MM.1S (cell line): ENCODE results near the gene FOXO1.

Experiments used
- DNase-seq: peaks from one replicate; pipeline ENCODE4 v3.0.0-alpha.2; 2015
- H2AFZ ChIP-seq: fragments of 300-600 bp; sonication (generic); 2 replicates; pipeline ENCODE4 v1.6.0; 2016; ENCODE audit warnings: antibody characterized with exemption, low read length
- H3F3A ChIP-seq: fragments of 300-600 bp; sonication (generic); 2 replicates; pipeline ENCODE4 v1.6.1; 2016; ENCODE audit warnings: mild to moderate bottlenecking, antibody characterized with exemption, low read length, moderate library complexity, mixed read lengths; ENCODE audit not compliant: insufficient read depth
- H3K27ac ChIP-seq: fragments of 300-600 bp; sonication (generic); 2 replicates; pipeline ENCODE4 v1.5.1; 2016; ENCODE audit warnings: mild to moderate bottlenecking, low read length
- H3K27me3 ChIP-seq: fragments of 300-600 bp; sonication (generic); replicated peaks from 2 replicates; pipeline ENCODE4 v1.6.0; 2016; ENCODE audit warnings: low read length; ENCODE audit not compliant: insufficient read depth
- H3K36me3 ChIP-seq: fragments of 300-600 bp; sonication (generic); replicated peaks from 2 replicates; pipeline ENCODE4 v1.6.1; 2016; ENCODE audit warnings: mild to moderate bottlenecking, low read length, mixed read lengths; ENCODE audit not compliant: insufficient read depth
- H3K4me1 ChIP-seq: fragments of 300-600 bp; sonication (generic); 2 replicates; pipeline ENCODE4 v1.6.1; 2016; ENCODE audit warnings: low read length, mixed read lengths
- H3K4me2 ChIP-seq: fragments of 300-600 bp; sonication (generic); 2 replicates; pipeline ENCODE4 v1.6.0; 2016; ENCODE audit warnings: low read depth, low read length
- H3K4me3 ChIP-seq: fragments of 300-600 bp; sonication (generic); 2 replicates; pipeline ENCODE4 v1.5.1; 2016; ENCODE audit warnings: low read length, mixed read lengths
- H3K79me2 ChIP-seq: fragments of 300-600 bp; sonication (generic); 2 replicates; pipeline ENCODE4 v1.6.1; 2016; ENCODE audit warnings: mixed run types, low read length, mixed read lengths
- H3K9ac ChIP-seq: fragments of 300-600 bp; sonication (generic); 2 replicates; pipeline ENCODE4 v1.6.1; 2016; ENCODE audit warnings: low read length, mixed read lengths
- H3K9me2 ChIP-seq: fragments of 300-600 bp; sonication (generic); replicated peaks from 2 replicates; pipeline ENCODE4 v1.6.1; 2016; ENCODE audit warnings: mild to moderate bottlenecking, low read length, mixed read lengths; ENCODE audit not compliant: insufficient read depth
- H3K9me3 ChIP-seq: fragments of 300-600 bp; sonication (generic); replicated peaks from 2 replicates; pipeline ENCODE4 v1.6.1; 2016; ENCODE audit warnings: mild to moderate bottlenecking, low read length, mixed read lengths; ENCODE audit not compliant: insufficient read depth
- H4K20me1 ChIP-seq: fragments of 300-600 bp; sonication (generic); 2 replicates; pipeline ENCODE4 v1.6.1; 2016; ENCODE audit warnings: mild to moderate bottlenecking, low read length, moderate library complexity, mixed read lengths; ENCODE audit not compliant: insufficient read depth
- CTCF ChIP-seq: fragments of 300-600 bp; sonication (generic); IDR thresholded peaks from 2 replicates; pipeline ENCODE4 v1.5.1; 2016; ENCODE audit warnings: antibody characterized with exemption, low read length, mixed read lengths
- EZH2 ChIP-seq: fragments of 300-600 bp; sonication (generic); optimal IDR thresholded peaks from 2 replicates; pipeline ENCODE3; 2017; ENCODE audit warnings: low read depth, mild to moderate bottlenecking, antibody characterized with exemption, low read length, mixed read lengths
- EZH2phosphoT487 ChIP-seq: fragments of 300-600 bp; sonication (generic); IDR thresholded peaks from 2 replicates; pipeline ENCODE4 v1.6.1; 2018; ENCODE audit warnings: antibody characterized with exemption, low read length

The FOXO1 gene

GRCh38 chr13:40611004-40611403 lies 55.4 kb downstream of the FOXO1 start:
- Histone ChIP-seq H3K27me3 (no peaks in the 10 kb centered on the region), H4K20me1 (no peaks in the 10 kb centered on the region), H3K36me3 (no peaks in the 10 kb centered on the region), H3K9ac (no peak overlapping the region), H3K9me3 (no peaks in the 10 kb centered on the region), H3K4me3 (no peak overlapping the region), H3K27ac (no peak overlapping the region), H3K4me2 (no peak overlapping the region), H3K9me2 (no peaks in the 10 kb centered on the region), H3F3A (no peaks in the 10 kb centered on the region), H3K4me1 (no peaks in the 10 kb centered on the region), H2AFZ (no peak overlapping the region), H3K79me2 (peaks cover 6% of the 10 kb centered on the region; the same call in 1 of the 2 replicates)
- DNase-seq: no peak
- no peak for TF ChIP-seq EZH2

GRCh38 chr13:40609972-40610726 lies 56.3 kb downstream of the FOXO1 start:
- Histone ChIP-seq H3K36me3 (no peaks in the 10 kb centered on the region), H3K79me2 (peaks cover 9% of the 10 kb centered on the region; the same call in 1 of the 2 replicates)

GRCh38 chr13:40608308-40608707 lies 58.1 kb downstream of the FOXO1 start:
- Histone ChIP-seq H3K4me1 (no peaks in the 10 kb centered on the region), H3K9ac (no peak overlapping the region), H3K9me3 (no peaks in the 10 kb centered on the region), H3K9me2 (no peaks in the 10 kb centered on the region), H3K4me2 (no peak overlapping the region), H4K20me1 (no peaks in the 10 kb centered on the region), H3K36me3 (no peaks in the 10 kb centered on the region), H3K27ac (no peak overlapping the region), H2AFZ (no peak overlapping the region), H3K79me2 (peaks cover 9% of the 10 kb centered on the region; the same call in 1 of the 2 replicates), H3K4me3 (no peak overlapping the region), H3F3A (no peaks in the 10 kb centered on the region), H3K27me3 (no peaks in the 10 kb centered on the region)
- no peak for TF ChIP-seq CTCF
- TF ChIP-seq EZH2: no peak
- TF ChIP-seq EZH2phosphoT487: no peak
- no peak for DNase-seq

More at GRCh38 chr13:40609972-40610726, 56.3 kb downstream of the FOXO1 start:
- H3K4me3 ChIP-seq: no peak overlapping the region
- no peak for TF ChIP-seq CTCF
- TF ChIP-seq EZH2phosphoT487: no peak
- TF ChIP-seq EZH2: no peak
- H3F3A ChIP-seq: no peaks in the 10 kb centered on the region
- no peak for DNase-seq
- no peak overlapping the region for H3K4me2 ChIP-seq
- no peaks in the 10 kb centered on the region for H4K20me1 ChIP-seq
- H3K4me1 ChIP-seq: no peaks in the 10 kb centered on the region
- H3K9me2 ChIP-seq: no peaks in the 10 kb centered on the region
- H2AFZ ChIP-seq: no peak overlapping the region
- no peaks in the 10 kb centered on the region for H3K27me3 ChIP-seq
- H3K9ac ChIP-seq: no peak overlapping the region
- no peak overlapping the region for H3K27ac ChIP-seq
- H3K9me3 ChIP-seq: no peaks in the 10 kb centered on the region

GRCh38 chr13:40605573-40605972 lies 60.9 kb downstream of the FOXO1 start:
- H3F3A ChIP-seq: no peaks in the 10 kb centered on the region
- H3K79me2 ChIP-seq: peaks cover 10% of the 10 kb centered on the region; the same call in 1 of the 2 replicates
- H3K36me3 ChIP-seq: no peaks in the 10 kb centered on the region
- H3K9me3 ChIP-seq: no peaks in the 10 kb centered on the region
- H4K20me1 ChIP-seq: no peaks in the 10 kb centered on the region
- no peaks in the 10 kb centered on the region for H3K9me2 ChIP-seq
- no peaks in the 10 kb centered on the region for H3K27me3 ChIP-seq
- H3K9ac ChIP-seq: no peak overlapping the region
- no peak overlapping the region for H3K4me2 ChIP-seq
- no peaks in the 10 kb centered on the region for H3K4me1 ChIP-seq
- DNase-seq: no peak
- H3K4me3 ChIP-seq: no peak overlapping the region
- no peak overlapping the region for H2AFZ ChIP-seq
- no peak for TF ChIP-seq EZH2
- no peak for TF ChIP-seq CTCF
- no peak for TF ChIP-seq EZH2phosphoT487
- no peak overlapping the region for H3K27ac ChIP-seq
